ENCODE data around the gene PLOD3. TPM values are rescaled to one million over a fixed set of nuclear protein-coding genes. Genes with fewer than 3 reads are reported as not detected.
"Not testable (repeated sequence)": the region's sequence is repeated elsewhere in the genome, so short reads cannot be mapped to it uniquely, and the experiment has no call there.

Gene PLOD3
- 10 to 100 TPM; 30.0 to 42.5 (median 32.7) TPM for total RNA-seq

GRCh38 chr7:101217388-101218235 lies at the start of gene PLOD3, which contains the start of gene ZNHIT1:
PLOD3 (minus strand) TSS chr7:101217581; CDS start chr7:101217274, 307 bp downstream.
ZNHIT1 (plus strand) TSS chr7:101218165; CDS start chr7:101218196, 31 bp downstream.
- Histone ChIP-seq H3K27ac (peak within 1 kb of the TSS; percentile 89 to 96 (median 93)), H3K4me1 (peaks cover 19 to 30% of the 10 kb centered on the region in 2 donors), H3K4me3 (replicated peaks in 1 of 3) (peak within 1 kb of the TSS; percentile 84 to 86 (median 86)), H3K27me3 (no peaks in the 10 kb centered on the region), H3K36me3 (peaks cover 9% of the 10 kb centered on the region in 2 donors), H3K9me3 (no peaks in the 10 kb centered on the region)
- TF ChIP-seq CTCF (IDR thresholded peaks at IDR 0.05) (peak in 3 of 6 experiments; percentile 19 to 27 (median 24)), POLR2A (IDR thresholded peaks at IDR 0.05) (peak in 1 of 2 donors; percentile 36)
- WGBS, 2 donors = 1 to 2% methylated on average over 32 to 51 of the region's 57 CpGs
- DNase-seq = peak; percentile 97 to 98
- intact Hi-C loops (cut with DNase I) = no loop called here

- Histone ChIP-seq H3K36me3 (no peaks in the 10 kb centered on the region), H3K4me3 (replicated peaks in 1 of 3) (no peak overlapping the region), H3K9me3 (no peaks in the 10 kb centered on the region), H3K4me1 (peaks cover 0 to 8% of the 10 kb centered on the region in 2 donors), H3K27ac (no peak overlapping the region), H3K27me3 (no peaks in the 10 kb centered on the region)
- TF ChIP-seq CTCF (IDR thresholded peaks at IDR 0.05) (no peak), POLR2A (IDR thresholded peaks at IDR 0.05) (no peak)
- intact Hi-C loops (cut with DNase I) = no loop called here
- 86 to 89% methylated on average over 17 of the region's 17 CpGs for WGBS, 2 donors
- DNase-seq = no peak
Measured at GRCh38 chr7:101265622-101266516, 48.5 kb upstream of the PLOD3 start.

- H3K4me1 ChIP-seq; intact Hi-C loops (cut with DNase I); H3K27ac ChIP-seq; H3K27me3 ChIP-seq; H3K4me3 ChIP-seq (replicated peaks in 1 of 3); H3K36me3 ChIP-seq; H3K9me3 ChIP-seq: not testable (repeated sequence)
- peak; percentile 82 to 86 for DNase-seq
- 31 to 36% methylated on average over 6 of the region's 6 CpGs for WGBS, 2 donors
Measured at GRCh38 chr7:101264102-101264706, 46.8 kb upstream of the PLOD3 start.

GRCh38 chr7:101258243-101258731 lies 40.9 kb upstream of the PLOD3 start:
- WGBS, 2 donors = 72 to 75% methylated on average over 7 of the region's 7 CpGs
- H3K9me3 ChIP-seq = no peaks in the 10 kb centered on the region
- intact Hi-C loops (cut with DNase I) = no loop called here
- TF ChIP-seq CTCF (IDR thresholded peaks at IDR 0.05) (no peak), POLR2A (IDR thresholded peaks at IDR 0.05) (no peak)
- H3K4me1 ChIP-seq = no peaks in the 10 kb centered on the region
- H3K27ac ChIP-seq = no peak overlapping the region
- no peaks in the 10 kb centered on the region for H3K27me3 ChIP-seq
- no peak overlapping the region for H3K4me3 ChIP-seq (replicated peaks in 1 of 3)
- no peaks in the 10 kb centered on the region for H3K36me3 ChIP-seq
- no peak for DNase-seq

GRCh38 chr7:101255796-101256195 lies 38.4 kb upstream of the PLOD3 start:
- H3K27ac ChIP-seq = no peak overlapping the region
- H3K36me3 ChIP-seq = no peaks in the 10 kb centered on the region
- peaks cover 5 to 8% of the 10 kb centered on the region in 2 donors for H3K4me1 ChIP-seq
- no peaks in the 10 kb centered on the region for H3K9me3 ChIP-seq
- intact Hi-C loops (cut with DNase I) = no loop called here
- no peaks in the 10 kb centered on the region for H3K27me3 ChIP-seq
- TF ChIP-seq CTCF (IDR thresholded peaks at IDR 0.05) (no peak), POLR2A (IDR thresholded peaks at IDR 0.05) (no peak)
- WGBS, 2 donors = 83 to 85% methylated on average over 4 of the region's 4 CpGs
- H3K4me3 ChIP-seq (replicated peaks in 1 of 3) = no peak overlapping the region
- DNase-seq = no peak

GRCh38 chr7:101253199-101253598 lies 35.8 kb upstream of the PLOD3 start:
- WGBS, 2 donors = 84 to 92% methylated on average over 5 of the region's 5 CpGs
- intact Hi-C loops (cut with DNase I); H3K9me3 ChIP-seq; DNase-seq; H3K36me3 ChIP-seq; H3K4me3 ChIP-seq (replicated peaks in 1 of 3); H3K27me3 ChIP-seq; H3K27ac ChIP-seq: not testable (repeated sequence)
- peaks cover 11 to 13% of the 10 kb centered on the region in 2 donors for H3K4me1 ChIP-seq

All from thyroid gland (tissue), 4 donors.